ENCODE results near the gene ADCY3.

- TF ChIP-seq EZH2 (IDR thresholded peaks at IDR 0.05; ENCODE audit: insufficient read depth, poor library complexity, severe bottlenecking) (no peak), EZH2phosphoT487 (IDR thresholded peaks at IDR 0.05; ENCODE audit: insufficient read depth, low read depth) (no peak)
These were observed 93.9 kb downstream of the ADCY3 start for GRCh38 chr2:24825883-24826772.

All from GM23248 (cell line).